HFFc6 (cell line): Measurements from ENCODE around the gene PTPN2. TPM values are rescaled to one million over a fixed set of nuclear protein-coding genes. Genes with fewer than 3 reads are reported as not detected.

ENCODE experiments used
- DNase-seq: peaks from one replicate; pipeline ENCODE4 v3.0.0-alpha.2; 2018
- H3K27ac Mint-ChIP-seq: 2 replicates; pipeline ENCODE4 v1.8.0; 2020; ENCODE audit warnings: mild to moderate bottlenecking, mixed read lengths
- H3K27me3 Mint-ChIP-seq: 2 replicates; pipeline ENCODE4 v1.8.0; 2021; ENCODE audit warnings: mild to moderate bottlenecking, moderate library complexity, mixed read lengths; ENCODE audit not compliant: insufficient read depth
- H3K36me3 Mint-ChIP-seq: 2 replicates; pipeline ENCODE4 v1.8.0; 2021; ENCODE audit warnings: low read depth, mixed read lengths
- H3K4me1 Mint-ChIP-seq: 2 replicates; pipeline ENCODE4 v1.8.0; 2020; ENCODE audit warnings: low read depth, mixed read lengths
- H3K4me3 Mint-ChIP-seq: 2 replicates; pipeline ENCODE4 v1.8.0; 2020; ENCODE audit warnings: mild to moderate bottlenecking, moderate library complexity, mixed read lengths
- H3K9me3 Mint-ChIP-seq: 2 replicates; pipeline ENCODE4 v1.8.0; 2020; ENCODE audit warnings: mild to moderate bottlenecking, mixed read lengths
- CTCF ChIP-seq: fragments of 200-600 bp; sonication (generic); IDR thresholded peaks from 2 replicates; pipeline ENCODE4 v1.5.0; 2021; ENCODE audit warnings: antibody characterized with exemption, mild to moderate bottlenecking
- long read RNA-seq: library from polyadenylated mRNA; unstranded; transcript quantifications from one replicate; pipeline ENCODE4 v2.0.0, GENCODE V29; 2019
- total RNA-seq, 6 experiments: library from RNA; stranded (reverse); fragmentation: NEBNext Ultra II Directional; extraction: Animal tissue kit (Norgen Biotek cat#: 25700); gene quantifications; 2 replicates in 1 of 6; 3 replicates in 5 of 6; pipeline ENCODE4 v1.2.3, GENCODE V29; 2021

PTPN2 gene
- total RNA-seq, result 10 to 100 TPM; 21.1 to 24.4 (median 23.2) TPM
- long read RNA-seq, transcript PTPN2-202 (10 exons, 1,706 nt), result major isoform, 8 of 29 reads
- long read RNA-seq, transcript PTPN2-201 (9 exons, 3,467 nt), result major isoform, 8 of 29 reads
- long read RNA-seq, partial matches to known transcripts, result 5 of 29 reads
- long read RNA-seq, other reads (novel, unspliced or antisense), result 7 of 29 reads

GRCh38 chr18:12883684-12884405 lies at the start of gene PTPN2:
PTPN2 (minus strand) TSS chr18:12884237; CDS start chr18:12884141, 96 bp downstream.
- TF ChIP-seq CTCF, result no peak
- H3K4me1 Mint-ChIP-seq, result peaks cover 37% of the 10 kb centered on the region
- DNase-seq, result peak; percentile 89
- no peaks in the 10 kb centered on the region; the same call in 1 of the 2 replicates for H3K27me3 Mint-ChIP-seq
- no peaks in the 10 kb centered on the region for H3K9me3 Mint-ChIP-seq
- no peaks in the 10 kb centered on the region for H3K36me3 Mint-ChIP-seq
- H3K27ac Mint-ChIP-seq, result peak within 1 kb of the TSS; percentile 81
- peak within 1 kb of the TSS; percentile 85 for H3K4me3 Mint-ChIP-seq

GRCh38 chr18:12933327-12933726 lies 49.3 kb upstream of the PTPN2 start:
- TF ChIP-seq CTCF, result no peak
- H3K4me1 Mint-ChIP-seq, result peaks cover 21% of the 10 kb centered on the region
- H3K4me3 Mint-ChIP-seq, result no peak overlapping the region
- H3K36me3 Mint-ChIP-seq, result no peaks in the 10 kb centered on the region
- H3K9me3 Mint-ChIP-seq, result no peaks in the 10 kb centered on the region
- no peak for DNase-seq
- no peak overlapping the region for H3K27ac Mint-ChIP-seq
- no peaks in the 10 kb centered on the region for H3K27me3 Mint-ChIP-seq

- TF ChIP-seq CTCF, result no peak
- H3K27me3 Mint-ChIP-seq, result no peaks in the 10 kb centered on the region
- no peaks in the 10 kb centered on the region for H3K9me3 Mint-ChIP-seq
- H3K4me3 Mint-ChIP-seq, result no peak overlapping the region
- H3K27ac Mint-ChIP-seq, result no peak overlapping the region
- no peak for DNase-seq
- H3K36me3 Mint-ChIP-seq, result no peaks in the 10 kb centered on the region
- H3K4me1 Mint-ChIP-seq, result peaks cover 20% of the 10 kb centered on the region
These were observed 46.9 kb upstream of the PTPN2 start for GRCh38 chr18:12930908-12931307.

- DNase-seq, result no peak
- no peaks in the 10 kb centered on the region for H3K9me3 Mint-ChIP-seq
- no peaks in the 10 kb centered on the region for H3K27me3 Mint-ChIP-seq
- H3K36me3 Mint-ChIP-seq, result no peaks in the 10 kb centered on the region
- no peak for TF ChIP-seq CTCF
- H3K4me3 Mint-ChIP-seq, result no peak overlapping the region
- peaks cover 15% of the 10 kb centered on the region for H3K4me1 Mint-ChIP-seq
- H3K27ac Mint-ChIP-seq, result no peak overlapping the region
These were observed 46.3 kb upstream of the PTPN2 start for GRCh38 chr18:12930376-12930775.

- TF ChIP-seq CTCF, result no peak
- no peak overlapping the region for H3K4me3 Mint-ChIP-seq
- no peak for DNase-seq
- H3K9me3 Mint-ChIP-seq, result no peaks in the 10 kb centered on the region
- no peak overlapping the region for H3K27ac Mint-ChIP-seq
- peaks cover 10% of the 10 kb centered on the region for H3K4me1 Mint-ChIP-seq
- H3K27me3 Mint-ChIP-seq, result no peaks in the 10 kb centered on the region; the same call in 1 of the 2 replicates
- H3K36me3 Mint-ChIP-seq, result no peaks in the 10 kb centered on the region
These were observed 45.5 kb upstream of the PTPN2 start for GRCh38 chr18:12929477-12930083.
